ENCODE data around the gene SH3PXD2B.

GRCh38 chr5:172347496-172348052, 106.8 kb downstream of the SH3PXD2B start:
- TF ChIP-seq CTCF (IDR thresholded peaks at IDR 0.05): no peak
- no peak for TF ChIP-seq POLR2A (IDR thresholded peaks at IDR 0.05)

Measured in right lobe of liver (tissue), 4 donors.